ENCODE results near the gene TMOD1. TPM values are rescaled to one million over a fixed set of nuclear protein-coding genes. Genes with fewer than 3 reads are reported as not detected.

TMOD1 gene
- total and polyA plus RNA-seq, 10 of the 15 experiments (the other 5 are each of a cell fraction or from before 2014, with no cell fraction given) = 4.0 to 44.1 (median 15.4) TPM

DNA sequence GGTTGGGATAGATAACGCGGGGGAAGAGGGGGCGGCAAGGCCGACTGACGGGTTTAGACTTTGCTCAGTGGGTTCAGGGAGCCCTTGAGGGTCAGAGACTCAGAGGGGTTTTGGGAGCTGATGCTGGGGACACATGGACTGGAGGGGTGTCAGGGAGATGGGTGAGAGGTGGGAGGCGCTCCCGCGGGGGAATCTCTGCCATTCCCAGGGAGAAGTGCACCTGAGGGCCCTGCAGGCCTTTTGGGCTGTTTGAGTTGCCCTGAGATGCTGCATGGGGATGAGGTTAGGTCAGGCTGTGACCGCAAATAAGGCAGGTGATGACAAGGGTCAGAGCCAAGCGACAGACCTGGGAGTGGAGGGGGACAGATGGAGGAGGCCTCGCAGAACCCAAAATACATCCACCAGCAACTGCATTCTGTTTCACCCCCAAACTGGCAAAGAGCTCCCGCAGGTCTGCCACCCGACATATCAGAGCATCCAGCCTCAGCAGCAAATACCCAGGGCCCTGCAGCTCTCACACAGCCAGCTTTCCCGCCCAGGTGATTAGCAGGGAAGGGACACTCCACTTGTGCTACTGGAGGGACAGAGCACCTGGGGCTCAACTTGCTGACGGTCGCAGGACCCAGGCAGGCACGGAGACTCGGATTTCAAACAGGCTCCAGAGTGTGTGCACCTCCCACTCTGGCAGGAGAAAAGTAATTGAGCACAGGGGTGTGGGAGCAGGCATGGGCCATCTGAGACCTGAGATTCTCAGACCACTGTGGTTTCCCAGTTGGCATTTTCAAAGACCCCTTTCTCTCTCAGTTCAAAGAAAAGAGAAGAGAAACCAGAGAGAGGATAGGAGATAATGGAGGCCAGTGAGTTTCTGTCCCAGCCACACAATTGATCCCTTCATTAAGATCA lies 26.4 kb downstream of the TMOD1 start (continued):
- TF ChIP-seq, protein P1, sequence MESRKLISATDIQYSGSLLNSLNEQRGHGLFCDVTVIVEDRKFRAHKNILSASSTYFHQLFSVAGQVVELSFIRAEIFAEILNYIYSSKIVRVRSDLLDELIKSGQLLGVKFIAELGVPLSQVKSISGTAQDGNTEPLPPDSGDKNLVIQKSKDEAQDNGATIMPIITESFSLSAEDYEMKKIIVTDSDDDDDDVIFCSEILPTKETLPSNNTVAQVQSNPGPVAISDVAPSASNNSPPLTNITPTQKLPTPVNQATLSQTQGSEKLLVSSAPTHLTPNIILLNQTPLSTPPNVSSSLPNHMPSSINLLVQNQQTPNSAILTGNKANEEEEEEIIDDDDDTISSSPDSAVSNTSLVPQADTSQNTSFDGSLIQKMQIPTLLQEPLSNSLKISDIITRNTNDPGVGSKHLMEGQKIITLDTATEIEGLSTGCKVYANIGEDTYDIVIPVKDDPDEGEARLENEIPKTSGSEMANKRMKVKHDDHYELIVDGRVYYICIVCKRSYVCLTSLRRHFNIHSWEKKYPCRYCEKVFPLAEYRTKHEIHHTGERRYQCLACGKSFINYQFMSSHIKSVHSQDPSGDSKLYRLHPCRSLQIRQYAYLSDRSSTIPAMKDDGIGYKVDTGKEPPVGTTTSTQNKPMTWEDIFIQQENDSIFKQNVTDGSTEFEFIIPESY (IDR thresholded peaks at IDR 0.05) = no peak
- TF ChIP-seq FOXK2 (IDR thresholded peaks at IDR 0.05) = no peak
- TF ChIP-seq TCF12 (IDR thresholded peaks at IDR 0.05; ENCODE audit: low read depth, low read length) = no peak
- peak; percentile 37 for TF ChIP-seq MEF2B (IDR thresholded peaks at IDR 0.05; ENCODE audit: partially characterized antibody, poor library complexity, severe bottlenecking)
- no peak for TF ChIP-seq SUZ12 (IDR thresholded peaks at IDR 0.05; ENCODE audit: unreplicated experiment)
- no peak for TF ChIP-seq PAX8 (IDR thresholded peaks at IDR 0.05)
- TF ChIP-seq KDM1A (IDR thresholded peaks at IDR 0.05; ENCODE audit: borderline replicate concordance) = no peak
- no peak for TF ChIP-seq STAT3 (IDR thresholded peaks at IDR 0.05; ENCODE audit: low read depth, low read length)
- TF ChIP-seq TAF1 (IDR thresholded peaks at IDR 0.05; ENCODE audit: borderline replicate concordance, low read depth, low read length) = no peak
- TF ChIP-seq, protein P2, sequence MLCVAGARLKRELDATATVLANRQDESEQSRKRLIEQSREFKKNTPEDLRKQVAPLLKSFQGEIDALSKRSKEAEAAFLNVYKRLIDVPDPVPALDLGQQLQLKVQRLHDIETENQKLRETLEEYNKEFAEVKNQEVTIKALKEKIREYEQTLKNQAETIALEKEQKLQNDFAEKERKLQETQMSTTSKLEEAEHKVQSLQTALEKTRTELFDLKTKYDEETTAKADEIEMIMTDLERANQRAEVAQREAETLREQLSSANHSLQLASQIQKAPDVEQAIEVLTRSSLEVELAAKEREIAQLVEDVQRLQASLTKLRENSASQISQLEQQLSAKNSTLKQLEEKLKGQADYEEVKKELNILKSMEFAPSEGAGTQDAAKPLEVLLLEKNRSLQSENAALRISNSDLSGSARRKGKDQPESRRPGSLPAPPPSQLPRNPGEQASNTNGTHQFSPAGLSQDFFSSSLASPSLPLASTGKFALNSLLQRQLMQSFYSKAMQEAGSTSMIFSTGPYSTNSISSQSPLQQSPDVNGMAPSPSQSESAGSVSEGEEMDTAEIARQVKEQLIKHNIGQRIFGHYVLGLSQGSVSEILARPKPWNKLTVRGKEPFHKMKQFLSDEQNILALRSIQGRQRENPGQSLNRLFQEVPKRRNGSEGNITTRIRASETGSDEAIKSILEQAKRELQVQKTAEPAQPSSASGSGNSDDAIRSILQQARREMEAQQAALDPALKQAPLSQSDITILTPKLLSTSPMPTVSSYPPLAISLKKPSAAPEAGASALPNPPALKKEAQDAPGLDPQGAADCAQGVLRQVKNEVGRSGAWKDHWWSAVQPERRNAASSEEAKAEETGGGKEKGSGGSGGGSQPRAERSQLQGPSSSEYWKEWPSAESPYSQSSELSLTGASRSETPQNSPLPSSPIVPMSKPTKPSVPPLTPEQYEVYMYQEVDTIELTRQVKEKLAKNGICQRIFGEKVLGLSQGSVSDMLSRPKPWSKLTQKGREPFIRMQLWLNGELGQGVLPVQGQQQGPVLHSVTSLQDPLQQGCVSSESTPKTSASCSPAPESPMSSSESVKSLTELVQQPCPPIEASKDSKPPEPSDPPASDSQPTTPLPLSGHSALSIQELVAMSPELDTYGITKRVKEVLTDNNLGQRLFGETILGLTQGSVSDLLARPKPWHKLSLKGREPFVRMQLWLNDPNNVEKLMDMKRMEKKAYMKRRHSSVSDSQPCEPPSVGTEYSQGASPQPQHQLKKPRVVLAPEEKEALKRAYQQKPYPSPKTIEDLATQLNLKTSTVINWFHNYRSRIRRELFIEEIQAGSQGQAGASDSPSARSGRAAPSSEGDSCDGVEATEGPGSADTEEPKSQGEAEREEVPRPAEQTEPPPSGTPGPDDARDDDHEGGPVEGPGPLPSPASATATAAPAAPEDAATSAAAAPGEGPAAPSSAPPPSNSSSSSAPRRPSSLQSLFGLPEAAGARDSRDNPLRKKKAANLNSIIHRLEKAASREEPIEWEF (IDR thresholded peaks at IDR 0.05; ENCODE audit: insufficient replicate concordance, low read depth, low read length) = peak; percentile 63
- TF ChIP-seq, protein P3, sequence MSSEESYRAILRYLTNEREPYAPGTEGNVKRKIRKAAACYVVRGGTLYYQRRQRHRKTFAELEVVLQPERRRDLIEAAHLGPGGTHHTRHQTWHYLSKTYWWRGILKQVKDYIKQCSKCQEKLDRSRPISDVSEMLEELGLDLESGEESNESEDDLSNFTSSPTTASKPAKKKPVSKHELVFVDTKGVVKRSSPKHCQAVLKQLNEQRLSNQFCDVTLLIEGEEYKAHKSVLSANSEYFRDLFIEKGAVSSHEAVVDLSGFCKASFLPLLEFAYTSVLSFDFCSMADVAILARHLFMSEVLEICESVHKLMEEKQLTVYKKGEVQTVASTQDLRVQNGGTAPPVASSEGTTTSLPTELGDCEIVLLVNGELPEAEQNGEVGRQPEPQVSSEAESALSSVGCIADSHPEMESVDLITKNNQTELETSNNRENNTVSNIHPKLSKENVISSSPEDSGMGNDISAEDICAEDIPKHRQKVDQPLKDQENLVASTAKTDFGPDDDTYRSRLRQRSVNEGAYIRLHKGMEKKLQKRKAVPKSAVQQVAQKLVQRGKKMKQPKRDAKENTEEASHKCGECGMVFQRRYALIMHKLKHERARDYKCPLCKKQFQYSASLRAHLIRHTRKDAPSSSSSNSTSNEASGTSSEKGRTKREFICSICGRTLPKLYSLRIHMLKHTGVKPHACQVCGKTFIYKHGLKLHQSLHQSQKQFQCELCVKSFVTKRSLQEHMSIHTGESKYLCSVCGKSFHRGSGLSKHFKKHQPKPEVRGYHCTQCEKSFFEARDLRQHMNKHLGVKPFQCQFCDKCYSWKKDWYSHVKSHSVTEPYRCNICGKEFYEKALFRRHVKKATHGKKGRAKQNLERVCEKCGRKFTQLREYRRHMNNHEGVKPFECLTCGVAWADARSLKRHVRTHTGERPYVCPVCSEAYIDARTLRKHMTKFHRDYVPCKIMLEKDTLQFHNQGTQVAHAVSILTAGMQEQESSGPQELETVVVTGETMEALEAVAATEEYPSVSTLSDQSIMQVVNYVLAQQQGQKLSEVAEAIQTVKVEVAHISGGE (CRISPR knock-in tag; IDR thresholded peaks at IDR 0.05) = no peak
- TF ChIP-seq NFIC (IDR thresholded peaks at IDR 0.05; ENCODE audit: low read depth, low read length) = no peak
- TF ChIP-seq CBFB (IDR thresholded peaks at IDR 0.05; ENCODE audit: low read depth) = 0 out of 2 replicates have a peak, but pooled peaks have one; percentile 42
- no peak for TF ChIP-seq CREM (IDR thresholded peaks at IDR 0.05; ENCODE audit: low read depth)
- TF ChIP-seq, protein P4, sequence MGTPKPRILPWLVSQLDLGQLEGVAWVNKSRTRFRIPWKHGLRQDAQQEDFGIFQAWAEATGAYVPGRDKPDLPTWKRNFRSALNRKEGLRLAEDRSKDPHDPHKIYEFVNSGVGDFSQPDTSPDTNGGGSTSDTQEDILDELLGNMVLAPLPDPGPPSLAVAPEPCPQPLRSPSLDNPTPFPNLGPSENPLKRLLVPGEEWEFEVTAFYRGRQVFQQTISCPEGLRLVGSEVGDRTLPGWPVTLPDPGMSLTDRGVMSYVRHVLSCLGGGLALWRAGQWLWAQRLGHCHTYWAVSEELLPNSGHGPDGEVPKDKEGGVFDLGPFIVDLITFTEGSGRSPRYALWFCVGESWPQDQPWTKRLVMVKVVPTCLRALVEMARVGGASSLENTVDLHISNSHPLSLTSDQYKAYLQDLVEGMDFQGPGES (IDR thresholded peaks at IDR 0.05) = no peak
- TF ChIP-seq CHD4 (IDR thresholded peaks at IDR 0.05) = no peak
